Cardiac fibroblast (primary cell): ENCODE results near the gene FMN1.
A peak's percentile ranks its signal among the peaks of the same experiment; 100 is the strongest.
"Not testable (repeated sequence)": the region's sequence is repeated elsewhere in the genome, so short reads cannot be mapped to it uniquely, and the experiment has no call there.

Experiments used
- DNase-seq, 2 donors: peaks; one replicate each; pipeline versions ENCODE4 v3.0.0 to v3.0.0-alpha.2; 2010; ENCODE audit warnings: low read depth in 2 of 2
- H3K4me3 ChIP-seq, 2 donors: replicated peaks in 1 of 2; 1 replicate in 1 of 2; 2 replicates in 1 of 2; pipeline ENCODE4 v1.5.1; 2011; ENCODE audit warnings: low read depth in 2 of 2, low read length in 2 of 2, mild to moderate bottlenecking in 2 of 2, moderate library complexity in 1 of 2
- CTCF ChIP-seq: IDR thresholded peaks from one replicate; pipeline ENCODE4 v1.5.1; 2011; ENCODE audit warnings: low read depth, mild to moderate bottlenecking, low read length, inconsistent platforms

Gene FMN1

GRCh38 chr15:32957219-32957618, 237.3 kb downstream of the FMN1 start:
- no peak for TF ChIP-seq CTCF
- DNase-seq, result no peak
- H3K4me3 ChIP-seq, result no peak overlapping the region

GRCh38 chr15:32956711-32957110, 237.8 kb downstream of the FMN1 start:
- no peak overlapping the region for H3K4me3 ChIP-seq
- no peak for TF ChIP-seq CTCF

GRCh38 chr15:32956006-32956405, 238.5 kb downstream of the FMN1 start:
- no peak overlapping the region for H3K4me3 ChIP-seq
- DNase-seq, result peak; percentile 86 to 91
- peak; percentile 72 for TF ChIP-seq CTCF

More at GRCh38 chr15:32956711-32957110, 237.8 kb downstream of the FMN1 start:
- peak in 1 of 2 donors; percentile 4 for DNase-seq

GRCh38 chr15:32953533-32953910, 241.0 kb downstream of the FMN1 start:
- H3K4me3 ChIP-seq, result no peak overlapping the region
- no peak for TF ChIP-seq CTCF
- DNase-seq, result no peak

GRCh38 chr15:32952901-32953532, 241.5 kb downstream of the FMN1 start:
- TF ChIP-seq CTCF, result no peak
- no peak overlapping the region for H3K4me3 ChIP-seq
- peak; percentile 27 to 47 for DNase-seq

GRCh38 chr15:32951736-32952464, 242.6 kb downstream of the FMN1 start:
- TF ChIP-seq CTCF, result no peak
- DNase-seq, result no peak
- no peak overlapping the region for H3K4me3 ChIP-seq

GRCh38 chr15:32950051-32950450, 244.5 kb downstream of the FMN1 start:
- not testable (repeated sequence) for DNase-seq, H3K4me3 ChIP-seq
